Vagina (tissue), 2 donors: Measurements from ENCODE around the gene ZNF445.

ENCODE experiments used
- CTCF ChIP-seq, 3 experiments: fragments of 450-650 bp in 2 of 3; fragments of 200-600 bp in 1 of 3; sonication (generic) in 1 of 3; IDR thresholded peaks; one replicate each; pipeline ENCODE4 v1.5.1; 2017 to 2019; ENCODE audit warnings: antibody characterized with exemption in 3 of 3, mild to moderate bottlenecking in 2 of 3, moderate library complexity in 2 of 3
- POLR2AphosphoS5 ChIP-seq, 2 donors: sonication (generic); formaldehyde crosslinking; IDR thresholded peaks; one replicate each; pipeline ENCODE4 v1.9.0; 2017; ENCODE audit warnings: antibody characterized with exemption in 2 of 2, mild to moderate bottlenecking in 2 of 2, low read depth in 1 of 2; ENCODE audit not compliant: insufficient read depth in 1 of 2

GRCh38 chr3:44424758-44425157 is 52.7 kb downstream of the ZNF445 start:
- TF ChIP-seq CTCF (IDR thresholded peaks at IDR 0.05) (no peak), POLR2AphosphoS5 (IDR thresholded peaks at IDR 0.05; ENCODE audit: insufficient read depth in 1 of 2, low read depth in 1 of 2) (no peak)
